GM19043 (cell line): ENCODE results near the gene MSRB3.

Experiments used
- ATAC-seq: cut with Tn5 transposase; IDR thresholded peaks from one replicate; pipeline ENCODE4 v1.9.1; 2021; ENCODE audit warnings: low read depth; ENCODE audit not compliant: unreplicated experiment

Gene MSRB3

DNA sequence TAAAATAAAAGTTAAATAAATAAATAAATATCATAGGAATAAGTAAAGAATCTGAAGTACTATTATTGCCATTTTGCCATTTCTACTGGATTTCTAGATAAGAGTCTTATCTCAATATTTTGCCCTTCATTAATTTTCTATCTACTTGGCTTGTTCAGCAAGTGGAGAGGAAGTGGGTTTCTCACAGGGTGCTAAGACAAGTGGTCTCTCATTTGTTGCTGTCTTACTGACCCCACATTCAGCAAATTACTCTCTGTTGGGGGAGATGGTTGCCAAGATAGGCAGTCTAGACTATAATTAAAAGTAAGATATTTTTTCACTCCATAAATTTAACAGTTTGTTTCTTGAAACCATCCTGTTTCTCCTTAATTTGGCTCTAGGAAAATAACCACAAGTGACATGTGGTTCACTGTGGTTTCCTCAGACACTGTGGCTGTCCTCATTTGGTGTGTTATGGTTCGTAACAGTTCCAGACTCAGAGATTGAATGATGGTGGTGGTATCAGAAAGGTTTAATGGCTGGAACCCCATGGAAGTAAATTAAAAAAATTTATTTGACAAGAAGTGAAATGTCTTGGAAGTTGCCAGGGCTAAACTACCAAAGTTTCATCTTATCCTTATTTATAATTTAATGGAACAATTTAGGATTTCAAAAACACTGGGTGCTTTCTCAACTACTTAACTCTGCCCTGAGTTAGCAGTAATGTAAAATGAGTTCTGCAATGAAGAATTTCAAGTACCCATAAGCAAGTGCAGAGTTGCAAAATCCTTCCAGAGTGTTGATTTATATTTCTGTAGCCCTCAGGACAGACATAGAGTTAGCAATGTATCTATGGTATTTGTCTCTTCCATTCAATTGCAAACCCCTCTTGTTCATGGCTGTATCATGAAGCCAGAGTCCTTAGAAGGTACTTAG, 214.8 kb downstream of the MSRB3 start:
- ATAC-seq = no peak

DNA sequence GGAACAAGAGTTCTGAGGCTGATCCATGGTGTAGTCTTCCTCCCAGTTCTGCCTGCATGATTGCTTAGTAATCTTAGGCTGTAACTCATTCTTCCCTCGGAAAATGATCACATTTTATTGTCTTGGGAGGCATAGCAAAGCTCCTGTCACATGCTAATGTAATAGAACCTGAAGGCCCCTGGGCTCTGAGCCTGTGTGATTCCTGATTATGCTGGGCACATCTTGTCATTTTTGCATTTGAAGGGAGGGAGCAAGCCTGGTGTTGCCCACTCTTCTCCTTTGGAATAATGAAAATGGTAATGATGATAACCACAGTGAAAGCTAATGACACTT, 215.4 kb downstream of the MSRB3 start:
- ATAC-seq = no peak

DNA sequence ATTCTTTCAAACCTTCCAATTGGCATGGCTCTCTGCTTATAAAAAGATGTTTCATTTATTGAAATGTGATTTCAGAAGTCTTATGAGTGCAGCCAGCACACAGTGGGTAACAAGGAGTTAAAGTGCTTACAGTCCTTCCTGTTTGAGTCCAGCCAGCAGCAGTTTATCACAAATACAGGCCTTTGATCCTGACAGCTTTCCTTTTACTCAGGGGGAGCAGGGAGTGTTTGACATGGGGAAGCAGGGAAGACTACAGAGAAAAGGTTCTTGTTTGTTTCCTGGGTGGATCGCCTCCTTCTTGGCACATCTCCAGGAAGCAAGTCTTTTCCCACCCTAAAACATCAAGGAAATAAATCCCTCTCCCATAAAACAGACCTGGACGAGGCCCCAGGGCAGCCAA, 216.1 kb downstream of the MSRB3 start:
- ATAC-seq = no peak

DNA sequence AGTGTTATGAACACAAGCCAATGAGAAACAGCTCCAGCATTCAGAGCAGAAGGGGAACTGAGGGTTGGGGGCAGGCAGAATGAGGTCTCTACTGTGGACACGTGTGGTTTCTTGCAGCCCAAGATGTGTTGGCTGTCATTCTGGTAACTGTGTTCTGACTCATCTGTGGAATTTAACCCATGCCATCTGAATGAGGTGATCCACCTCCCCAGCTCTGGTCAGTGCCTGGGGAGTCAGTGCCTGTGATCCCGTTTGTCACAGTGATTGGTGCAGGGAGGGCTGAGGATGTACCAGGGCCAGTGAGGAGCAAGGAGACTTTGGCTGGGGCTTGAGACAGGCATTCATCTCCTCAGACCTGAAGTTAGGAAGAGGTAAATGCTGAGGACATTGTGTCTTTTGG, 216.8 kb downstream of the MSRB3 start:
- ATAC-seq = no peak

DNA sequence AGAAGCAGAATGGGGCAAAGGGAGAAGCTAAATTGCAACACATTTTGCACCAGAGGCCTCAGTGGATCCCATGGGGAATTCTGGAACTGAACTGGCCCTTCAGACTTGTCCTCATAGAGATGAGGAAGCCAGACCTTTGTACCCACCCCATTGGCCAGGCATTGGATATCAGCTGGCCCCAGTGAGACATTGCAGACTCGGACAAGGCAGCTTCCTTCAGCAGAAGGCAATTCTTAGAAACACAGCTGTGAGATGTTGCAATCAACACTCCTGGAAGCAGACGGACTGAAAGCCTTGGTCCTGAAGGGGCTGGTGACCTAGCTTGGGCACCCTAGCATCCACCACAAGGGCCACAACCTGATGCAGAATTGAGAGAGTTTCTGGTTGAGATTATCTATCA, 218.1 kb downstream of the MSRB3 start:
- ATAC-seq = no peak

DNA sequence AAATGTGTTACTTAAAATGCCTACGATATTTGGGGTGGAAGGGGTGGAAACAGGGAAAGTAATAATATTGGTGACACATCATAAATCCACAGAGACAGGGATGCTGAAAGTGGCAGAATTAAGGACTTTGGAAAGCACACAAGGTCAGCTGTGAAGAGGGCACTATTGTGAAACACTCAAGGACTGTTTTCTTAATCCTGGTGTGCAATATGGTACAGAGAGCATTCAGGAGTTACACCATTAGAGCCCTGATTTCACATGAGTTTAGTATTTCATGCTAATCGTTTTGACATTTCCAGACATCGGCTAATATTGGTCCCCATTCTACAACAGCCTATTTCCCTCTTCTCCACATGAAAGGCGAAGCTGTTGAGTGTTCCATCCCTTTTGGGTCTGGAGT, 219.2 kb downstream of the MSRB3 start:
- ATAC-seq = no peak

DNA sequence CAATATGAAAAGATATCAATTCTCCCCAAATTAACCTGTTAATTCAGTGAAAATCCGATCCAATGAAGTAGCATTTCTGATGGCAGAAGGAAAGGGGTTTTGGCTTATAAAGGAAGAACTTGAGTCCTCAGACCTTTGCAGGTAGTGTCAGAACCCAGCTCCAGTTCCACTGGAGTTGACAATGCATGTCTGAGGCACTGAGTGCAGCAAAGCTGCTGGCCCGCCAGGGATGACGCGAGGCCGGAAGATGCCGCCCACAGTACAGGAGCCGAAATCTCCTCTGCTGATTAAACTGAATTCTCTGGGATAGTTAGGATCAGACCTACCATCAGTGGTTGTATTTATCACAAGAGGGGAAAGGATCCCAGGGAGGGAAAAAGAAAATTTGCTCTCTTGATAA, 220.7 kb downstream of the MSRB3 start:
- no peak for ATAC-seq

DNA sequence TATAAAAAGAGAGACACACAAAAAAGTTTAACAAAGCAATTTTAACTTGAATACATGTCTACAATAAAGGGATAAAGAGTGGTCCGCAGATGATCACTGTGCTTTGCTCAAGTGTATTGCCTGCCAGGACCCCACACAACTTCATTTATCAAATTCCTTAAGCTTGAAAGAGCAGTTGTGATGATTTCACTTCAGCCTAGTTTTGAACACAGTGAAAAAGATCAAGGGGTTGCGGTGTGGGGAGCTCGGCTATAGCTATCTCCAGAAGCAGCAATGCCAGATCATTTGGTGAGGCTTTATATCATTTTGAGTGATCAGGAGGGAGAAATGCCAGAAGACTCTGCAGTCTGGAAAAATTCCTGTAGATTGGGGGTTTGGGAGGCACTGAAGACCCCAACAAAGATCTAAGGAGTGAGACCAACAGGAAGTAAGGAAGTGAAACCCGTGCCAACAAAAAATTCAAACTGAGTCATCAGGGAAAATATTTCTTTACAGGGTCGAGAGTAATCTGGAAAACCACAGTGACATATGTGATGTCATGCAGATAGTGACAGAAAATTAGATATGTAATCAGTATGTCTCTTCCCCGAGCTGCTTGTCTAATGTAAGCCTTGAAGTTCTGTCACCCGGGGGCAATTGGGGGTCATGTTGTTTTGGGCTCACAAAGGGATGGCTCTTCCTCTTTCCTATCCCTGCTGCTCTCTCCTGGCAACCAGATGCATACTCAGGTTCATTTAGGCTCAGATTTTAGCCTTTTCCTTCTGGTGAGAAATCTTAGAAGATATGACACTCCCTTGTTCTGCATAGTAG, 221.8 kb downstream of the MSRB3 start:
- ATAC-seq = no peak

DNA sequence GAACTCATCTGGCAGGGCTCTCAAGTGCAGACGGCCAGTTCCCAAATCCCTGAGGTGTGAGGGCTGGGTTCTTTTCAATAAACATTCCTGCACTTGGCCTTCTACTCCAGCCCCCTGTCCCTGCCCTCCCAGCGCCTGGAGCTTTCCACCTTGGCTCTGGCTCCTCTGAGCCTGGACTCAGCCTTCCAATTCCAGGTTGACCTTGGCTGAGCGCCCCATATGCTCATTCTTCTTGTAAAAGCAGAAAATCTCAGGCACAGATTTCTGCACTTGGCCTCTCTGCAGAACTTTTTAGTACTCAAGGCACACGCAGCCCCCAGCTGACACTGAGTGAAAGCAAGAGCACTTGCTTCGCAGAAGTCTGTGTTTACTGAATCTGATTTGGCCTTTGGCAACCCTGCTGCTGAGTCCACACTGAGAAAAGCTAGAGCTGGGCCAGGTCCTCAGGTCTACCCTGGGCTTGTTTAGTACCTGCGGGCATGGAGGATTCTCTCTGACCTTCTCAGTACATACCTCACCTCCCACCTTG, 222.7 kb downstream of the MSRB3 start:
- no peak for ATAC-seq

DNA sequence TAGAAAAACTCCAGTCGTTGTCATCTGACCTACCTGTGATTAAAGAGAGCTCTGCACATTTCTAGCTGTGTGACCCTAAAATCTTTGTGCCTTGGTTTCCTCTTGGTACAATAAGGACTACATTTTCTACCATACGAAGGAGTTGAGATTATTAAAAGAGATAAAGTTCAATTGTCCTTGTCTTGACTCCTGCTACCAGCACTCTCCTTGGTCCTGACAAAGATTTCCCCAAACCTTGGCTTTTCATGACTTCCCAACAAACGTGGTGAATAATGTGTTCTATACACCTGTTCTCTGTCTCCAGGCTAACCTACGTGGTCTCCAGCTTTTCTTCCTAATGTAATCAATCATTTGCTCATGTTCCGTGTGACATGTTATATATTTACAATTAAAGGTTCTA, 223.5 kb downstream of the MSRB3 start:
- no peak for ATAC-seq

DNA sequence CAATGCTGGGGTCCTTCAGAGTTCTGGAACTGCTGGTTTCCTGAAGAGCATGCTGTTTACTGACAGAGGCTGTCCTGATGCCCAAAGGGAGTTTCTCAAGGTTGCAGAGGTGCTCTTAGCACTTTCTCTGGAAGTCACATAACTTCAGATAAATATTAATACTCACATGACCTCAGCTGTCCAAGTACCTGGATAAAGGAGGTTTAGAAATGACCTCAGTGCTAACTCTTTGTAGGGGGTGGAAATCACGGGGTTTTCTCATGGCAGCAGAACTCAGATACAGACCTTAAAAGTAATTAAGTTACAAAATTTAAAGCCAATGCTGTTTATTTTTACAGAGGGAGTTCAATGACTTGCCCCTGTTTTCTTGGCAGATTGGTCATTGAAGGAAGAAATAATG, 225.9 kb downstream of the MSRB3 start:
- ATAC-seq = no peak

DNA sequence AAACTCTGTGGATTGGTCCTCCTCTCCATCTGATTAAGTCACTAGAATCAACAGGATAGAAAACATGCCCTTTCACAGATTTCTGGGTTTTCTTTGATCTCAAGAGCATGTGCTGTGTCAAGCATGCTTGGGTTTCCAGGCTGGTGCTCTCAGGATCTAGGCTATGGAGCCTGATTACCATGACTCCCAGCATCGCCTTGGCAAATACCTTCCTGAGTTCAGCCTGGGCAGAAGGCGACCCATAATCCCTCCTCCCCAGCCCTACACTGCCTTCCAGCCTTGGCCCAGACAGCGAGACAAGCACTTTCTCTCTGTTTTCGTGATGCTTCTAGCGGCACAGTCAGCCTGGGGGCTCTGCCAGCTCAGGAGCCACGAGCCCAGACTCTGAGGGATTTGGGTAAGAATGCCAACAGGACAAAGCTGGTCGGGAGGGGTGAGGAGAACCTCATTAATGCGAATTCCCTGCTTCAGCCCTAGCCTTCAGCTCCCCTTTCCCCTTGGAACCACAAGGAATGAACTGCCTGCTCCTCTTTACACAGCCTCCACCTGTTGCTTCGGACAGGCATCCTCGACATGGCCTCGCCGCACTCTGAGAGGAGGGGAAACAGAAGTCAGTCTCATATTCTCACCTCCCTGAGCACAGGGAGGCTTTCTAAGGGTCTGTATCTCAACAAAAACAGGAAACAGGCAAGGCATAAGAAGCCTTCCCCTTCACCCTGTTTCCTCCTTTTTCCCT, 227.1 kb downstream of the MSRB3 start:
- ATAC-seq = no peak

DNA sequence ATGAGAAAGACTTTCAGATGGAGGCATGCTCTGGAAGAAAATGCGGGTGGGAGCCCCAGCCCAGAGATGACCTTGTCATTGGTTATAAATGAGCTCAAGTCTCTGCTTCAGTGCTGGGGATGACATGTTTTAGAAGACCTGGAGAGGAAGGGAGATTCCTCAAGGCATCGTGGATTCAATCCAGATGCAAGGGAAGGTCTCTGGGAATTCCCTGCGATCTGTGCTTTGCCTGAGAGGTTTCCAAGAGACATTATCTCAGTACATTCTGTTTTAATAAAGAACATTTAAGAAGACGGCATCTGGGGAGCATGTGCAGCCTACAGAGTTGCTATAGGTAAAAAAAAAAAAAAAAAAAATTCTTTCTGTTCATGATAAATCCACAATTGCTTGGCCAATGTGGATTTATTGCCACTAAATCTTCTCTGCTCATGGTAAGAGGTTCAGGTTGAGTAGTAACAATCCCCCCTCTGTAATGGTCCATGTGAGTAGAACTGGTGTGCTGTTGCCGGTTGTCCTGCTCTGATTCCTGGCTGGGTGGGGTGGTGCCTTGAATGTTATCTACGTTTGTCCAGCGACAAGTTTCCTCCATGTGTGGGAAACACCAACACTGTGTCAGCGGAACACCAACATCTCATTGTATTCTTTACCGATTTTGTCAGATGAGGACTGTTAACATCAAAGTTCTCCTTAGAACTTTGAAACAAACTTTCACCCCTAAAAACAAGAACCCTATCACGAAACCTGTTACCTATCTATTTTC, 230.0 kb downstream of the MSRB3 start:
- no peak for ATAC-seq

DNA sequence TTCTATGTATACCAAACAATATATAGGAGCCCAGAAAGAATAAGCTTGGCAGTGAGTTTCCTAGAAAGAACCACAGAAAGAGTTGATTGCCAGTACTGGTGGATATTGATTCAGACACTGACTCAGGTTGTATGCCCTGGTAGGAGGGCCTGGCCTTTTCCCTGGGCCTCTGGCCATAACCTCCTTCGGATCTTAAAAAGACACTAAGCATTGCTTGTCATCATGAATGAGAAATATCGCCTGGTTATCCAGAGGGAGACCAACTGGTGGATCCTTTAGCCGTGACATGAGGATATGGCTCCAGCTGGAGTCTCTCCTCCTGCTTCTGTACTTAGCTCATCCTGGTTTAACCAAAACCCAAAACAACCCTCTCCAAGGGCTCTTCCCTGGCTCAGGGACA, 231.5 kb downstream of the MSRB3 start:
- ATAC-seq = no peak

DNA sequence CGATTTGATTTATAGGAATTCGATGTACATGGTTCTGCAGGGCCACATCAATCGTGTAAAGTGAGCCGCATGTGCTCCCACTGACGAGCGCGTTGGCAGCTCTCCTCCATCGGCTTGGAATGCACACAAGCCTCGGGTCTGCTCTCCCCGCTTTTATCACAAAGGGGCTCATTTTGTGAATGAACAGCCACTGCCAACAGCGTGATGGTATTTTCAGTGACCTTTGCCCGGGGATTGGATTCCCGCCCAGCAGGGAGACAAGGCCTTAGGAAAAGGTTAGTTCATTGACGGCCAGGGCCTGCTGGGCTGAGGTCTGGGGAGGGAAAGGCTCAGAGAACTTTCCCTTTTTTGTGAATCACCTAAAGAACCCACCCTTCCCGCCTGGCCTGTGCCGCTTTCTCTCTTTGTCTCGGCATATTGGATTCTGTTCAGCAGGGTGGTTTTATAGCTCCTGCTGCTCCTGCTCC, 232.1 kb downstream of the MSRB3 start:
- no peak for ATAC-seq

DNA sequence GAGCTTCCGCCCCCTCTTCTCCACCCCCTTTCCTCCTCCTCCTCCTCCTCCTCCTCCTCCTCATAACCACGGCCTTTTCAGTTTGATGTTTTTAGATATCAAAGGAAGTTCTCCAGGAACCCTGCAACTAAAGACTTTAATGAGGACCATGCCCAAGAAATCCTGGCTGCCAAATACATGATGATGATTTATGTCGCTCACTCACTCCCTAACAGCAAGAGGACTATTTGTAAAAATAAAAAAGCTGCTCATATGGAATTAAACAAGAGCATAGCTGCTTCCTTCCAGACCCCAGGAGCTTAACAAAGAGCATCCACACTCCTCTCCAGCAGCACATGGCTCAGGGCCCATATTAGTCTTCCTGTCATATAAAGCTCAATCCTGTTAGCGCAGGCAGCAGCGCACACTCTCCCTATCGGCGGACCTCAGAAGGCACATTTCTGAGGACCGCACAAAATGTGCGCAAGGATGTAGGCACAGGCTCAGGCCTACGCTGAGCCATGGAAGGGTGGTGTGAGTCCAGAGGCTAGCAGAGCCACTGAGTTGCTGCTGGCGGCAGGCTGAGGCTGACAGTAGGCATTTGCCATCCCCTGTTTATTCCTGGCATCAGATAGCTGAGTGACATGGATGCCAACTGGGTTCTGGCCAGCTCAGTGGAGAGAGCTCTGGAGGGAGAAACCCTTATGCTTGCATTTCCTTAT, 232.8 kb downstream of the MSRB3 start:
- ATAC-seq = no peak

DNA sequence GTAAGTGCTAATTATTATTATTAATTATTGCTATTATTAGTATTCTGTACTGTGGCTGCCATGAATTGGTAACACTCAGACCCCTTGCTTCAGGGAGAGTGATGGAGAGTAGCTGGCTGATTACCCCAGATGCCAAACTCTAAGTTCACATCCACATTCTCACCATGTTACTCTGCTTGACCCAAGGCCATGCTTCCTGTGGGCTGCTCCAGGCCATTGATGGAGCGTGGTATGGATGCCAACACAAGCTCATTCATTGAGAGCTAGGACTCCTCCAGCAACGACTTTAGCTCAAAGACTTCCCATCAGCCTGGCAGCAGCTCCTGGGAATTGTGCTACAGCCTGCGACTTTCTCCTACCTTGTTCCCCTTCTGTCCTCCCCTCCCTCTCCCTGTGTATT, 233.4 kb downstream of the MSRB3 start:
- no peak for ATAC-seq
